GM21576 (cell line): Measurements from ENCODE around the gene URB1.
"Not testable (repeated sequence)": the region's sequence is repeated elsewhere in the genome, so short reads cannot be mapped to it uniquely, and the experiment has no call there.

ENCODE experiments used
- ATAC-seq: cut with Tn5 transposase; IDR thresholded peaks from one replicate; pipeline ENCODE4 v1.9.1; 2021; ENCODE audit warnings: mild to moderate bottlenecking, moderate library complexity; ENCODE audit not compliant: unreplicated experiment

URB1 gene

DNA sequence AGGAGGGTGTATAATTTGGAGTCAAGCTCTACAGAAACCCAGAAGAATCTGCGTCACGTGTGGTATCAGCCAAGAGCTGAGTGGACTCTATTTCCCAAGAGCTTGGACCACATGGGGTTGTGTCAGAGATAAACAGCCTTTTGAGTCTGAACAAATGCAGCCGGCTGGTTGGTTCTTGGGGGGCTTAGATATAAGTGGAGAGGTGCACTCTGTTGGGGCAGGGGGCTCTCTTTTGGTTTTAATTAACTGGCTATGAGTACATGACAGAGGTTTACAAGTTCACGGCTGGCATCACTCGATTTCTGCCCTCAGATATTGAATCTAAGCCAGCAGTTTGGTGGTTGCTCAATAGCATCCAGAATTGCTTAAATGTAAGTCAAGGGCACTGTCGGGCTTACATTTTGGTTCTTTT lies 94.7 kb downstream of the URB1 start:
- ATAC-seq, result no peak

DNA sequence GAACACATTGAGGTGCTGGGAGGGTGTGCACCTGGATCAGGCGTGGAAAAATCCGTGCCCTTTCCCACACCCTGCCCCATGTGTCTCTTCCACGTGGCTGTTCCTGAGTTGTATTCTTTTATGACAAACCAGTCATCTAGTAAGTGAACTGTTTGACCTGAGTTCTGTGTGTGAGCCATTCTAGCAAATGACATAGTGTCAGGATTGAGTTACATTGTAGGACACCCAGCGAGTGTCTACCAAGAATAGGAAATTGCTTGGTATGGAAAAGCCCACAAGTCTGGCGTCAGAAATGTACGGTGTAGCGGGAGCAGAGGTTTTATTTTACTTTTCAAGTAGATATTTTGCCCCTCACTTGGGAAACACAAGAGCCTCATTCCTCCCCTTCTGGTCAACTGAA lies 95.4 kb downstream of the URB1 start:
- no peak for ATAC-seq

- no peak for ATAC-seq
Measured at GRCh38 chr21:32285476-32285875, 107.3 kb downstream of the URB1 start.

GRCh38 chr21:32282992-32283391 lies 109.8 kb downstream of the URB1 start:
- ATAC-seq, result no peak

- no peak for ATAC-seq
Measured at GRCh38 chr21:32281531-32281930, 111.3 kb downstream of the URB1 start.

- ATAC-seq, result peak; percentile 19
Measured at GRCh38 chr21:32279377-32279680, 113.5 kb downstream of the URB1 start.

DNA sequence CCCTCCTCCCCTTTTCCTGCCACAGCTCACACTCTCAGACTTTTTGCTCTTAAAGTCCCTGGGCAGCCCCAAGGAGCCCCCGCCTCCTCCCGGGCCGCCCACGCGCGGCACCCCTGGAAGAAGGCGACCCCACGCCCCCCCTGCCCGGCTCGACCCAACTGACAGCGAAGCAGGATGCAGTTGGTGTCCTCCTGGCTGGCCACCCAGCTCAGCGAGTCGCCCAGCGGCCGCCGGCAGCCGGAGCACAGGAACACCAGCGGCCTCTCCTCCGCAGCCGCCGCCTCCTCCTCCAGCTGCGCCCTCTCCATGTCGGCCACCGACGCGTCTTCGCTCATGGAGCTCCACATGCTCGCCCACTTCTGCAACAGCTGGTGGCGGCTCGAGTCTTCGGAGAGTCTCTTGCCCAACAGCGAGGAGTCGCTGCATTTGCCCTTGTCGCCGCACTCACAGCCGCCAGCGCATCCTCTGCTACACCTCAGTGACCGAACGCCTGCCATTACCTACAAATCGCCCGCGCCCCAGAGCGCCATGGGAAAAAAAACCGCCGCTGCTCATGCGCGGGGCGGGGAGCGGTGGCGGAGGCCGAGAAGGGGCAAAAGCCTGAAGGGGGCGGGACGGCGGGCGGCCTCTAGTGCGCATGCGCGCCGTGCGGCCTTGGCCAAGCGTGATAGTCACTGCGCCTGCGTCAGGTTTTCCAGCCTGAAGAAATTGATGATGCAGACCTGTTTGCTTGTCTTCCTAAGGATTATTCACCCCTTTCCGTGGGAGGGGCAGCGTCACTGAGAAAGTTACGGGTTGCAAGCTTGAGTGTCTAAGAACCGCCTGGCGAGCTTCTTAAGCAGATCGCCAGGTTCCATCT lies 114.1 kb downstream of the URB1 start, which contains the start of gene MIS18A:
MIS18A (minus strand) TSS at position 532 of the 859 bp plus-strand sequence; CDS start at position 497, 35 bp downstream.
- peak; percentile 92 for ATAC-seq

GRCh38 chr21:32278103-32278502 lies 114.7 kb downstream of the URB1 start:
- ATAC-seq, result peak; percentile 21

- ATAC-seq, result no peak
Measured at GRCh38 chr21:32276671-32277070, 116.1 kb downstream of the URB1 start.

- ATAC-seq, result no peak
Measured at GRCh38 chr21:32270748-32271147, 122.1 kb downstream of the URB1 start.

- ATAC-seq, result not testable (repeated sequence)
Measured at GRCh38 chr21:32265321-32265720, 127.5 kb downstream of the URB1 start.

DNA sequence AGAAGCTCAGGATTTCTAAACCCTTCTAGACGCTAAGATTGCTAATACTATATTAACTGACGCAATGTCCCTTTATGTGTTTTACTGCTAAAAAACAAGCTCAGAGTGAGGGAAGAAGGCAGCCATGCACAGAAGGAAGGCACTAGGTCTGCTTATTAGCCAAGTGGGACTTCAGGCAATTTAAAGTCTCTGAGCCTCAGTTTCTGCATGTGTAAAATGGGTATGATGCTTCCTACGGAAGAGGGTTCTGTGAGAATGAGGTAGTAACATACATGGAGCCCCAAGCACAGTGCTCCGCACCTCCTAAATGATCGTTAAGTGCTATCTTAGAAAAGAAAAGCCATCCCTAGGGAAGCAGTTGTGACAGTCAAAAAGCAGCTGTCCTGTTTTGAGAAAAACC lies 130.9 kb downstream of the URB1 start:
- ATAC-seq, result no peak
